Osteocyte (in vitro differentiated cells): ENCODE data around the gene RPA1. TPM values are rescaled to one million over a fixed set of nuclear protein-coding genes. Genes with fewer than 3 reads are reported as not detected.
"Not testable (repeated sequence)": the region's sequence is repeated elsewhere in the genome, so short reads cannot be mapped to it uniquely, and the experiment has no call there.

Experiments used
- DNase-seq: peaks from one replicate; pipeline ENCODE4 v3.0.0; 2021; ENCODE audit warnings: mixed read lengths; ENCODE audit not compliant: unreplicated experiment; ENCODE audit errors: extremely low spot score
- H3K27ac Mint-ChIP-seq: one replicate; pipeline ENCODE4 v1.8.0; 2021; ENCODE audit warnings: mild to moderate bottlenecking, mixed read lengths; ENCODE audit not compliant: unreplicated experiment
- H3K27me3 Mint-ChIP-seq: one replicate; pipeline ENCODE4 v1.8.0; 2021; ENCODE audit warnings: mixed read lengths; ENCODE audit not compliant: unreplicated experiment
- H3K36me3 Mint-ChIP-seq: one replicate; pipeline ENCODE4 v1.8.0; 2021; ENCODE audit warnings: mixed read lengths; ENCODE audit not compliant: unreplicated experiment
- H3K4me1 Mint-ChIP-seq: one replicate; pipeline ENCODE4 v1.8.0; 2021; ENCODE audit warnings: mixed read lengths; ENCODE audit not compliant: unreplicated experiment
- H3K4me3 Mint-ChIP-seq: one replicate; pipeline ENCODE4 v1.8.0; 2021; ENCODE audit warnings: mild to moderate bottlenecking, moderate library complexity, mixed read lengths; ENCODE audit not compliant: unreplicated experiment
- H3K9me3 Mint-ChIP-seq: one replicate; pipeline ENCODE4 v1.8.0; 2021; ENCODE audit warnings: mixed read lengths; ENCODE audit not compliant: unreplicated experiment
- CTCF ChIP-seq: fragments of 200-600 bp; sonication (generic); IDR thresholded peaks from 2 replicates; pipeline ENCODE4 v1.5.0; 2021; ENCODE audit warnings: antibody characterized with exemption, mild to moderate bottlenecking, moderate library complexity
- total RNA-seq: library from RNA; stranded (reverse); gene quantifications from 2 replicates; pipeline ENCODE4 v1.2.1, GENCODE V29; 2021

RPA1 gene
- total RNA-seq, 1 donor from 2014 or later, result 75.3 TPM

DNA sequence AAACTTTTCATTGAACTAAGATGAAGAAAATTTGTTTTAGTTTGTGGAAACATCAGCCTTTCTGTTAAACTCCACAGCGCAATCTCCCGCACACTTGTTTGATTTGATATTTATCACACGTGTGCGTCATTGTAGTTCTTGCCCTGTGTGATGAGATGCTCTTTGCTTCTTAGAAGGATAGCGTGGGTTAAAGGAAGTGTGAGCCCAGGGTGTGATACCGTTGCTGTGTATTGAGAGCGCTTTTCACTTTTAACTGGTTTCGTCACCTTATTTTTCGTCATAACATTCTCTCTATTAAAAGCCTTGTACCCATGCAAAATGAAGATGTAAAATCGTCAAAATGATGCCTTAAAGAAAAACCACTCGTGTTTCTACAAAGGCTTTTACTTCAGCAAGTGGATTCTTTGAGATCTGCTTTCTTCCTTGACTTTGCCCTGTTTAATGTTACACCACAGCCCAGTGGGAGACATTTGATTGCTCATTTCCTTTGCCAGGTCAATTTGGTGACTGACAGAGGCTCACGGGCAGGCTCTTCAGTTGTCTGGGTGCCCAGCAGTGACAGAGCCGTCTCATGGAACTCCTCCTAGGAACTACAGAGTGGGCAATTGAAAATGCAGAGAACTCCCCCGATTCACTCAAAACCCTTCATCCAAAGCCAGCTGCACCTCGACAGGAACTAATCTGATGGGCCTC lies 61.1 kb downstream of the RPA1 start:
- no peaks in the 10 kb centered on the region for H3K4me1 Mint-ChIP-seq
- DNase-seq, result no peak
- H3K27ac Mint-ChIP-seq, result no peak overlapping the region
- H3K36me3 Mint-ChIP-seq, result peaks cover 33% of the 10 kb centered on the region
- no peak for TF ChIP-seq CTCF
- no peaks in the 10 kb centered on the region for H3K27me3 Mint-ChIP-seq
- H3K4me3 Mint-ChIP-seq, result no peak overlapping the region
- H3K9me3 Mint-ChIP-seq, result no peaks in the 10 kb centered on the region

- Mint-ChIP-seq H3K4me1 (no peaks in the 10 kb centered on the region), H3K27ac (no peak overlapping the region), H3K9me3 (no peaks in the 10 kb centered on the region), H3K27me3 (no peaks in the 10 kb centered on the region), H3K36me3 (peaks cover 32% of the 10 kb centered on the region), H3K4me3 (no peak overlapping the region)
- no peak for DNase-seq
- no peak for TF ChIP-seq CTCF
Measured at GRCh38 chr17:1894753-1895339, 65.0 kb downstream of the RPA1 start.

GRCh38 chr17:1895479-1895878 lies 65.7 kb downstream of the RPA1 start:
- not testable (repeated sequence) for H3K4me3 Mint-ChIP-seq, H3K9me3 Mint-ChIP-seq, DNase-seq, H3K27me3 Mint-ChIP-seq, H3K4me1 Mint-ChIP-seq, H3K27ac Mint-ChIP-seq
- peaks cover 32% of the 10 kb centered on the region for H3K36me3 Mint-ChIP-seq

- DNase-seq, result no peak
- no peaks in the 10 kb centered on the region for H3K4me1 Mint-ChIP-seq
- H3K4me3 Mint-ChIP-seq, result no peak overlapping the region
Measured at GRCh38 chr17:1896243-1897104, 66.7 kb downstream of the RPA1 start.

DNA sequence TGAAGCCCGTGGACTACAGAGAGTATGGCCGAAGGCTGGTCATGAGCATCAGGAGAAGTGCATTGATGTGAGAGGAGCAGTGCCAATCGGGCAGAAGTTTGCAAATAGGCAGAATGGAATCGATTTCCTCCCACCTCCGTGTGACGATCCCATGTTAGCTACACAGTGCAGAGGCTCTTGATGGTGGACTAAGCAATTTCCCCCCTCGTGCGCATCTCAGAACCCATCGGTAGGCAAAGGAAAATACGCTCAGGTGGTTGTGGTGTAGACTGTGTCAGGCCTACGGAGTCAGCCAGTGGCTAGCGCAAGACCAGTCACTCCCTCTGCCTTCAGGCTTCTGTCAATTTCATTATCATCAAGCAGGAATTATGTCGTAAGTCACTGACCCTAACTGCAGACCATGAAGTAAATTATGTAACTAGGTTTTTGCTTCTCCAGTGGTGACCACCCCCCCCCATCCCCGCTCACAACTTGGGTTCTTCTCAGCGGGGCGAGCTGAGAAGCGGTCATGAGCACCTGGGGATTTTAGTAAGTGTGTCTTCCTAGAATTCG lies 67.4 kb downstream of the RPA1 start:
- DNase-seq, result no peak
- Mint-ChIP-seq H3K4me3 (no peak overlapping the region), H3K36me3 (peaks cover 24% of the 10 kb centered on the region), H3K27me3 (no peaks in the 10 kb centered on the region), H3K4me1 (no peaks in the 10 kb centered on the region), H3K27ac (no peak overlapping the region), H3K9me3 (no peaks in the 10 kb centered on the region)
- no peak for TF ChIP-seq CTCF

More at GRCh38 chr17:1896243-1897104, 66.7 kb downstream of the RPA1 start:
- TF ChIP-seq CTCF, result no peak
- H3K27ac Mint-ChIP-seq, result no peak overlapping the region
- H3K9me3 Mint-ChIP-seq, result no peaks in the 10 kb centered on the region
- H3K27me3 Mint-ChIP-seq, result no peaks in the 10 kb centered on the region
- peaks cover 26% of the 10 kb centered on the region for H3K36me3 Mint-ChIP-seq
